Stomach (tissue), 4 donors: ENCODE measurements around the gene TOX2.

Experiments
- POLR2A ChIP-seq, 4 donors: fragments of 450-650 bp; IDR thresholded peaks; one replicate each; pipeline ENCODE4 v1.6.1; 2016; ENCODE audit warnings: antibody characterized with exemption in 4 of 4, control low read depth in 2 of 4, mild to moderate bottlenecking in 1 of 4, moderate library complexity in 1 of 4
- POLR2AphosphoS5 ChIP-seq, 3 donors: sonication (generic); formaldehyde crosslinking; IDR thresholded peaks; one replicate each; pipeline ENCODE4 v1.6.1; 2016; ENCODE audit warnings: antibody characterized with exemption in 3 of 3
- TF ChIP-seq, protein P1 (sequence below), 7 experiments: fragments of 450-650 bp in 4 of 7; fragments of 200-600 bp in 3 of 7; sonication (generic) in 3 of 7; IDR thresholded peaks; one replicate each; pipeline ENCODE4 v1.5.1; 2016 to 2019; ENCODE audit warnings: antibody characterized with exemption in 7 of 7, control low read depth in 2 of 7, mild to moderate bottlenecking in 1 of 7

DNA sequence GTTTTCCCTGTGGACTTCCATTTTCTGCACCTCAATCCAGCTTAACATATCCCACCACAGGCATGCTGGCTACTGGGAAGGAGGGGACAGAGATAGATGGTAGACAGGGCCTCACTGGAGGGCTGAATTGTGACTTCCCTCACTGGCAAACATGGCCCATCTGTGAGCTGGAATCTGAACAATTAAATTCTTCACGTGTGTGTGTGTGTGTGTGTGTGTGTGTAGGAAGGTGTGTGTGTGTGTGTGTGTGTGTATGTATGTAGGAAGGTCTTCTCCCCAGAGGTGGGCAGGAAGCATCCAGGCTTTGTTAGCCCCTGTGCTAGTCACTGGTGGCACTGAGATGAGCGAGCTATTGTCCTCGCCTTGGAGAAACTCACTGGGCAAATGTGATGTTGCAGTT lies 5.4 kb upstream of the TOX2 start:
- TF ChIP-seq, protein P1, sequence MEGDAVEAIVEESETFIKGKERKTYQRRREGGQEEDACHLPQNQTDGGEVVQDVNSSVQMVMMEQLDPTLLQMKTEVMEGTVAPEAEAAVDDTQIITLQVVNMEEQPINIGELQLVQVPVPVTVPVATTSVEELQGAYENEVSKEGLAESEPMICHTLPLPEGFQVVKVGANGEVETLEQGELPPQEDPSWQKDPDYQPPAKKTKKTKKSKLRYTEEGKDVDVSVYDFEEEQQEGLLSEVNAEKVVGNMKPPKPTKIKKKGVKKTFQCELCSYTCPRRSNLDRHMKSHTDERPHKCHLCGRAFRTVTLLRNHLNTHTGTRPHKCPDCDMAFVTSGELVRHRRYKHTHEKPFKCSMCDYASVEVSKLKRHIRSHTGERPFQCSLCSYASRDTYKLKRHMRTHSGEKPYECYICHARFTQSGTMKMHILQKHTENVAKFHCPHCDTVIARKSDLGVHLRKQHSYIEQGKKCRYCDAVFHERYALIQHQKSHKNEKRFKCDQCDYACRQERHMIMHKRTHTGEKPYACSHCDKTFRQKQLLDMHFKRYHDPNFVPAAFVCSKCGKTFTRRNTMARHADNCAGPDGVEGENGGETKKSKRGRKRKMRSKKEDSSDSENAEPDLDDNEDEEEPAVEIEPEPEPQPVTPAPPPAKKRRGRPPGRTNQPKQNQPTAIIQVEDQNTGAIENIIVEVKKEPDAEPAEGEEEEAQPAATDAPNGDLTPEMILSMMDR (IDR thresholded peaks at IDR 0.05), result no peak
- TF ChIP-seq POLR2AphosphoS5 (IDR thresholded peaks at IDR 0.05) (no peak), POLR2A (IDR thresholded peaks at IDR 0.05) (no peak)
